Spleen (tissue), 7 donors: ENCODE results near the gene CASTOR2.

Experiments used
- POLR2AphosphoS5 ChIP-seq, 3 donors: sonication (generic); formaldehyde crosslinking; IDR thresholded peaks; one replicate each; pipeline ENCODE4 v1.5.1; 2017; ENCODE audit warnings: antibody characterized with exemption in 3 of 3
- TF ChIP-seq, protein P1 (sequence below), 11 experiments: fragments of 200-600 bp in 7 of 11; fragments of 450-650 bp in 4 of 11; sonication (generic) in 4 of 11; IDR thresholded peaks in 8 of 11; conservative IDR thresholded peaks in 3 of 11; 1 replicate in 7 of 11; 2 replicates in 4 of 11; pipeline versions ENCODE4 v1.4.0 to v1.8.0; 2016 to 2021; ENCODE audit warnings: antibody characterized with exemption in 11 of 11, inconsistent platforms in 4 of 11, mild to moderate bottlenecking in 1 of 11
- donor health status: DM: no; HTN: no; CAD: no; lungs with moderate emphysema.
- donor health status: DM: no; HTN: no; CAD: no.
- donor health status: DM: no; HTN: no; CAD: no.

DNA sequence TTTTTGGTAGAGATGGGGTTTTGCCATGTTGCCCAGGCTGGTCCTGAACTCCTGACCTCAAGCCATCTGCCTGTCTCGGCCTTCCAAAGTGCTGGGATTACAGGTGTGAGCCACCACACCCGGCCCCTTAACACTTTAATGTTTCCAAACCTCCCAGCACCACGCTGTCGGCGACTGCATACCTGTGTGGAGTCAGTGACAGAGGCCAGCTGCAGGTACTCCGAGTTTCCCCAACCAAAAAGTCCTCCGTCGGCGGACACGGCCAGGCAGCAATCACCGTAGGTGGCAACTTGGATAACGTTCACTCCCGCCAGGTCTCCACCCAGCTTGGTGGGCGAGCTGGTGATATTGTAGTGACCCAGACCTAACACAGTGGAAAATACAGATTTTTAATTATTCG lies 93.9 kb downstream of the CASTOR2 start:
- no peak for TF ChIP-seq POLR2AphosphoS5 (IDR thresholded peaks at IDR 0.05)
- TF ChIP-seq, protein P1, sequence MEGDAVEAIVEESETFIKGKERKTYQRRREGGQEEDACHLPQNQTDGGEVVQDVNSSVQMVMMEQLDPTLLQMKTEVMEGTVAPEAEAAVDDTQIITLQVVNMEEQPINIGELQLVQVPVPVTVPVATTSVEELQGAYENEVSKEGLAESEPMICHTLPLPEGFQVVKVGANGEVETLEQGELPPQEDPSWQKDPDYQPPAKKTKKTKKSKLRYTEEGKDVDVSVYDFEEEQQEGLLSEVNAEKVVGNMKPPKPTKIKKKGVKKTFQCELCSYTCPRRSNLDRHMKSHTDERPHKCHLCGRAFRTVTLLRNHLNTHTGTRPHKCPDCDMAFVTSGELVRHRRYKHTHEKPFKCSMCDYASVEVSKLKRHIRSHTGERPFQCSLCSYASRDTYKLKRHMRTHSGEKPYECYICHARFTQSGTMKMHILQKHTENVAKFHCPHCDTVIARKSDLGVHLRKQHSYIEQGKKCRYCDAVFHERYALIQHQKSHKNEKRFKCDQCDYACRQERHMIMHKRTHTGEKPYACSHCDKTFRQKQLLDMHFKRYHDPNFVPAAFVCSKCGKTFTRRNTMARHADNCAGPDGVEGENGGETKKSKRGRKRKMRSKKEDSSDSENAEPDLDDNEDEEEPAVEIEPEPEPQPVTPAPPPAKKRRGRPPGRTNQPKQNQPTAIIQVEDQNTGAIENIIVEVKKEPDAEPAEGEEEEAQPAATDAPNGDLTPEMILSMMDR (IDR thresholded peaks at IDR 0.05 in 8 of 11, conservative IDR thresholded peaks at IDR 0.05 in 3 of 11) = no peak
